ENCODE data around the gene RELT. TPM values are rescaled to one million over a fixed set of nuclear protein-coding genes. Genes with fewer than 3 reads are reported as not detected.
A peak's percentile ranks its signal among the peaks of the same experiment; 100 is the strongest.

The RELT gene
- total and polyA plus RNA-seq, 9 of the 15 experiments (the other 6 are each of a cell fraction or from before 2014, with no cell fraction given) = 1.1 to 20.2 (median 7.4) TPM

GRCh38 chr11:73383249-73384124, 7.3 kb downstream of the RELT start (continued):
- TF ChIP-seq CHD7 (IDR thresholded peaks at IDR 0.05; ENCODE audit: low read depth, low read length) (no peak), KAT8 (IDR thresholded peaks at IDR 0.05; ENCODE audit: low read depth) (no peak), ZBED1 (IDR thresholded peaks at IDR 0.05) (no peak), SMAD3 (CRISPR knock-in tag; conservative IDR thresholded peaks at IDR 0.05) (no peak), CXXC5 (CRISPR knock-in tag; IDR thresholded peaks at IDR 0.05) (no peak), FOXJ2 (tag; IDR thresholded peaks at IDR 0.05) (no peak), BCL6 (CRISPR knock-in tag; IDR thresholded peaks at IDR 0.05) (no peak), SRSF1 (IDR thresholded peaks at IDR 0.05; ENCODE audit: low read depth, low read length) (no peak), TBL1XR1 (IDR thresholded peaks at IDR 0.05; ENCODE audit: low read length in 2 of 2) (no peak), SLC30A9 (CRISPR knock-in tag; IDR thresholded peaks at IDR 0.05) (no peak), BRD9 (IDR thresholded peaks at IDR 0.05; ENCODE audit: low read depth, partially characterized antibody) (no peak), GATAD2B (IDR thresholded peaks at IDR 0.05; ENCODE audit: borderline replicate concordance) (no peak), EP400 (IDR thresholded peaks at IDR 0.05) (no peak), RBFOX2 (IDR thresholded peaks at IDR 0.05; ENCODE audit: low read depth, low read length) (0 out of 2 replicates have a peak, but pooled peaks have one; percentile 21), NFXL1 (CRISPR knock-in tag; IDR thresholded peaks at IDR 0.05) (no peak), FOSL1 (tag; conservative IDR thresholded peaks at IDR 0.05) (no peak)

All from K562 (cell line).